Uterus (tissue), 2 donors: ENCODE data around the gene DRD4.

Experiments
- POLR2A ChIP-seq, 2 donors: fragments of 450-650 bp; IDR thresholded peaks; one replicate each; pipeline ENCODE4 v1.6.1; 2016; ENCODE audit warnings: antibody characterized with exemption in 2 of 2, mild to moderate bottlenecking in 1 of 2, moderate library complexity in 1 of 2
- TF ChIP-seq, protein P1 (sequence below), 4 experiments: fragments of 200-600 bp in 2 of 4; fragments of 450-650 bp in 2 of 4; sonication (generic) in 2 of 4; IDR thresholded peaks; one replicate each; pipeline ENCODE4 v1.5.1; 2016 to 2019; ENCODE audit warnings: antibody characterized with exemption in 4 of 4, mild to moderate bottlenecking in 2 of 4, moderate library complexity in 1 of 4

DNA sequence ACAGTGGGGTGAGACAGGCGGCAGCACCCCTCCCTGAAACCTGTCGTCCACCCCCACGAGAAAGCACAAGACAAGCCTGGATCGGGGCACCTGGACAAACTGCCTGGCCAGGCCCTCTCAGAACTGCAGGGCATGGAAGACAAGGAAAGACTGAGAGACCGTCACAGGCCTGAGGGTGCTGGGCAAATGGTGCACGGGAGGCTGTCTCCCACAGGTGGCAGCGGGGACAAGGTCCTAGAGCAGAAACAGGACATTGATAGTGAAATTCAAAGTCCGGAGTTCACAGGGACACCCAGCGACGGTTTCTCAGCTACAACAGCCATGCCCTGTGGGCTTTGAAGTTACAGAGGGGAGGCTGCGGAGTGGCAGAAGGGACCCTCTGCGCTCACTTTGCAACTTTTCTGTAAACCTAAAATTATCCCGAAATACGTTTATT lies 20.6 kb downstream of the DRD4 start:
- TF ChIP-seq, protein P1, sequence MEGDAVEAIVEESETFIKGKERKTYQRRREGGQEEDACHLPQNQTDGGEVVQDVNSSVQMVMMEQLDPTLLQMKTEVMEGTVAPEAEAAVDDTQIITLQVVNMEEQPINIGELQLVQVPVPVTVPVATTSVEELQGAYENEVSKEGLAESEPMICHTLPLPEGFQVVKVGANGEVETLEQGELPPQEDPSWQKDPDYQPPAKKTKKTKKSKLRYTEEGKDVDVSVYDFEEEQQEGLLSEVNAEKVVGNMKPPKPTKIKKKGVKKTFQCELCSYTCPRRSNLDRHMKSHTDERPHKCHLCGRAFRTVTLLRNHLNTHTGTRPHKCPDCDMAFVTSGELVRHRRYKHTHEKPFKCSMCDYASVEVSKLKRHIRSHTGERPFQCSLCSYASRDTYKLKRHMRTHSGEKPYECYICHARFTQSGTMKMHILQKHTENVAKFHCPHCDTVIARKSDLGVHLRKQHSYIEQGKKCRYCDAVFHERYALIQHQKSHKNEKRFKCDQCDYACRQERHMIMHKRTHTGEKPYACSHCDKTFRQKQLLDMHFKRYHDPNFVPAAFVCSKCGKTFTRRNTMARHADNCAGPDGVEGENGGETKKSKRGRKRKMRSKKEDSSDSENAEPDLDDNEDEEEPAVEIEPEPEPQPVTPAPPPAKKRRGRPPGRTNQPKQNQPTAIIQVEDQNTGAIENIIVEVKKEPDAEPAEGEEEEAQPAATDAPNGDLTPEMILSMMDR (IDR thresholded peaks at IDR 0.05), result no peak
- no peak for TF ChIP-seq POLR2A (IDR thresholded peaks at IDR 0.05)
